ENCODE measurements around the gene SLC5A8.

SLC5A8 gene, protein sequence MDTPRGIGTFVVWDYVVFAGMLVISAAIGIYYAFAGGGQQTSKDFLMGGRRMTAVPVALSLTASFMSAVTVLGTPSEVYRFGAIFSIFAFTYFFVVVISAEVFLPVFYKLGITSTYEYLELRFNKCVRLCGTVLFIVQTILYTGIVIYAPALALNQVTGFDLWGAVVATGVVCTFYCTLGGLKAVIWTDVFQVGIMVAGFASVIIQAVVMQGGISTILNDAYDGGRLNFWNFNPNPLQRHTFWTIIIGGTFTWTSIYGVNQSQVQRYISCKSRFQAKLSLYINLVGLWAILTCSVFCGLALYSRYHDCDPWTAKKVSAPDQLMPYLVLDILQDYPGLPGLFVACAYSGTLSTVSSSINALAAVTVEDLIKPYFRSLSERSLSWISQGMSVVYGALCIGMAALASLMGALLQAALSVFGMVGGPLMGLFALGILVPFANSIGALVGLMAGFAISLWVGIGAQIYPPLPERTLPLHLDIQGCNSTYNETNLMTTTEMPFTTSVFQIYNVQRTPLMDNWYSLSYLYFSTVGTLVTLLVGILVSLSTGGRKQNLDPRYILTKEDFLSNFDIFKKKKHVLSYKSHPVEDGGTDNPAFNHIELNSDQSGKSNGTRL

DNA sequence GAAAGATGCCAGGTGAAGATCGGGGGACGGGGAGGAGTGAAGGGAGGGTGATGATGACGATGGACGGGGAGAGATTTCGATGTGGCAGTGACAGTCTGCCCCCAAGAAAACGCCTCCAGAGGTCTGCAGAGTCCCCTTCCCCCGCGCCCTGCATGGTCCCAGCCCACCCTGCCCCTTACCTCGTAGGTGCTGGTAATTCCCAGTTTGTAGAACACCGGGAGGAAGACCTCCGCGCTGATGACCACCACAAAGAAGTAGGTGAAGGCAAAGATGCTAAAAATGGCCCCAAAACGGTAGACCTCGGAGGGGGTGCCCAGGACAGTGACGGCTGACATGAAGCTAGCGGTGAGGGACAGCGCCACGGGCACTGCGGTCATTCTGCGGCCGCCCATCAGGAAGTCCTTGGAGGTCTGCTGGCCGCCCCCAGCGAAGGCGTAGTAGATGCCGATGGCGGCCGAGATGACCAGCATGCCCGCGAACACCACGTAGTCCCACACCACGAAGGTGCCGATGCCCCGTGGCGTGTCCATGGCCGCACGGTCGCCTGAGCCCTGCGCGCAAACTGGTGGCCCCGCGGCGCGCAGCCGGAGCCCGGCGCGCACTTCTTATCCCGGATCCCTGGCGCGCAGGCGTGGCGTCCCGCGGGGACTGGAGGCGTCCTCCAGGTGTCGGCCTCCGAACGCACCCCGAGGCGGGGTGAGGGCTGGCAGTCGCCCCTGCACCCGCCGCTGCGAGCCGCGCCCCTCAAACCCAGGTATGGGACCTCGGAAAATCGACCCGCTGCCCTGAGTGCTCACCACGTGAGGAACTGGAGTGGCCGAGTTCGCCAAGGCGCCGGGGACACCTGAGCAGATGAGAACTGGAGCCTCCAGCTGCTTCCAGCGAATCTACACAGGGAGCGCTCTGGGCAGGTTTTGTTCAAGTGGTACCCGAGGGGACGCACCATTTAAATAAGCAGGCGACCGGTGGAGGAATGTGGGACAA is at the start of gene SLC5A8:
Gene SLC5A8 (minus strand): TSS at position 920 of the 984 bp plus-strand sequence. CDS start 390 bp downstream, at position 530.
- TF ChIP-seq, protein P1, sequence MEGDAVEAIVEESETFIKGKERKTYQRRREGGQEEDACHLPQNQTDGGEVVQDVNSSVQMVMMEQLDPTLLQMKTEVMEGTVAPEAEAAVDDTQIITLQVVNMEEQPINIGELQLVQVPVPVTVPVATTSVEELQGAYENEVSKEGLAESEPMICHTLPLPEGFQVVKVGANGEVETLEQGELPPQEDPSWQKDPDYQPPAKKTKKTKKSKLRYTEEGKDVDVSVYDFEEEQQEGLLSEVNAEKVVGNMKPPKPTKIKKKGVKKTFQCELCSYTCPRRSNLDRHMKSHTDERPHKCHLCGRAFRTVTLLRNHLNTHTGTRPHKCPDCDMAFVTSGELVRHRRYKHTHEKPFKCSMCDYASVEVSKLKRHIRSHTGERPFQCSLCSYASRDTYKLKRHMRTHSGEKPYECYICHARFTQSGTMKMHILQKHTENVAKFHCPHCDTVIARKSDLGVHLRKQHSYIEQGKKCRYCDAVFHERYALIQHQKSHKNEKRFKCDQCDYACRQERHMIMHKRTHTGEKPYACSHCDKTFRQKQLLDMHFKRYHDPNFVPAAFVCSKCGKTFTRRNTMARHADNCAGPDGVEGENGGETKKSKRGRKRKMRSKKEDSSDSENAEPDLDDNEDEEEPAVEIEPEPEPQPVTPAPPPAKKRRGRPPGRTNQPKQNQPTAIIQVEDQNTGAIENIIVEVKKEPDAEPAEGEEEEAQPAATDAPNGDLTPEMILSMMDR (IDR thresholded peaks at IDR 0.05; ENCODE audit: insufficient read depth, low read length, poor library complexity, severe bottlenecking): no peak
- Histone ChIP-seq H3K36me3 (ENCODE audit: control insufficient read depth, insufficient read depth, low read length) (no peaks in the 10 kb centered on the region), H3K27me3 (replicated peaks; ENCODE audit: control insufficient read depth, insufficient read depth, low read length) (no peaks in the 10 kb centered on the region; the same call in 1 of the 2 replicates), H3K4me3 (replicated peaks; ENCODE audit: low read depth, low read length) (no peak within 1 kb of the TSS)
- no peak for DNase-seq (ENCODE audit: extremely low read depth, insufficient read length)

DNA sequence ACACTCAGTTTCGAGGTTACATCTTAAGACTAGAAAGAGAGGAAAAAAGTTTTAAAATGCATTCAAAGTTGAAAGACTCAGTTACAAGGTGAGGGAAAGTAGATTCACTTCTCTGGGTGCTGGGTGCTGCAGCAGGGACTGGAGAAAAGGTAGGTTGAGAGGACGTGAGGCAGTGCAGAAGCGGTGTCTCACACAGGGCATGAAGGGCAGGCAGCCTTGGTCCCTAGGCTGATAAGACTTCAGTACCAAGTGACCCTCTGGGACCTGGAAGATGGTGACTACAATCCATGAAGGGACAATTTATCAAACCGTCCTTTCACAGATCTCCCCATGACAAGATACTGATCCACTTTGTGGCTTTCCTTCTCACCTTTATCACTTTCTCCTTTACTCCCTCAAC is 47.3 kb upstream of the SLC5A8 start:
- Histone ChIP-seq H3K27me3 (replicated peaks; ENCODE audit: control insufficient read depth, insufficient read depth, low read length) (no peaks in the 10 kb centered on the region), H3K36me3 (ENCODE audit: control insufficient read depth, insufficient read depth, low read length) (no peaks in the 10 kb centered on the region), H3K4me3 (replicated peaks; ENCODE audit: low read depth, low read length) (no peak overlapping the region)
- no peak for DNase-seq (ENCODE audit: extremely low read depth, insufficient read length)
- TF ChIP-seq, protein P1 (IDR thresholded peaks at IDR 0.05; ENCODE audit: insufficient read depth, low read length, poor library complexity, severe bottlenecking): no peak

DNA sequence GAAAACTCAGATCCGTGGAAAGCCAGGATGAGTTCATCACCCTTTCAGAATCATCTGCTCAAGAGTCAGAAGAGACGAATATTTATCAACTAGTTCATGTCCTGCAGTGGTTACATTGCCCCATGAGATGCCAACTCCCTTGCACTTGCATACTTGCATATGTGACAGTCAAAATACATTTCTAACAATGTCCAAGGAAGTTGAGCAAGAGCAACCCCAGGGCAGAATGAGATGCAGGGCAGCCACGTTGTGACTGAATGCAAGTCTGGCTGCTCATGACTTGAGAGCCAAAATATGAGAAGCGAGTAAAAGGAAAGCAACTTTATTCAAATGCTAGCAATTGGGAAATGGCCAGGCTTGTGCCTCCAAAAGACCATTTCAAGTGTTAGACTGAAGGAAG is 46.2 kb upstream of the SLC5A8 start:
- TF ChIP-seq, protein P1 (IDR thresholded peaks at IDR 0.05; ENCODE audit: insufficient read depth, low read length, poor library complexity, severe bottlenecking): no peak
- Histone ChIP-seq H3K4me3 (replicated peaks; ENCODE audit: low read depth, low read length) (no peak overlapping the region), H3K27me3 (replicated peaks; ENCODE audit: control insufficient read depth, insufficient read depth, low read length) (no peaks in the 10 kb centered on the region), H3K36me3 (ENCODE audit: control insufficient read depth, insufficient read depth, low read length) (no peaks in the 10 kb centered on the region)
- no peak for DNase-seq (ENCODE audit: extremely low read depth, insufficient read length)

DNA sequence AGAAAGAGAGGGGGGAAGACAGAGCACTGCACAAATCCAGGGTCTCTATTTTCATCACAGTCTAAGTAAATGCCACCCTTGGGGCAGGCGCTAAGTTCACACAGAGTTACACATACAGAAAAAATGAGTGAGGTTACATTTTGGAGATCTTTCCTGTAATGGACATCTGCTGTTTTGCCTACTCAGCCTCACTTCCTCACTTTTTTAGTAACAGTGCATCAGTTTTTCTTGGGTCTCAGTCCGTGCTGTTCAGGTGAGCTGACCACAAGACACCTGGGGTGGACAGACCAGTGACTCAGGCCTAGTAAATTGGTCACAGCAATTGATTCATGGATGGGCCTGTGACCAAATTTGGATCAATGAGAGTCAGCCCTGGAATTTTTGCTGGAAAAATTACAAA is 33.6 kb upstream of the SLC5A8 start:
- H3K27me3 ChIP-seq (replicated peaks; ENCODE audit: control insufficient read depth, insufficient read depth, low read length): no peaks in the 10 kb centered on the region
- no peak overlapping the region for H3K4me3 ChIP-seq (replicated peaks; ENCODE audit: low read depth, low read length)
- H3K36me3 ChIP-seq (ENCODE audit: control insufficient read depth, insufficient read depth, low read length): no peaks in the 10 kb centered on the region
- no peak for DNase-seq (ENCODE audit: extremely low read depth, insufficient read length)
- TF ChIP-seq, protein P1 (IDR thresholded peaks at IDR 0.05; ENCODE audit: insufficient read depth, low read length, poor library complexity, severe bottlenecking): no peak

GRCh38 chr12:101243074-101243473 is 33.0 kb upstream of the SLC5A8 start:
- Histone ChIP-seq H3K36me3 (ENCODE audit: control insufficient read depth, insufficient read depth, low read length) (no peaks in the 10 kb centered on the region), H3K4me3 (replicated peaks; ENCODE audit: low read depth, low read length) (no peak overlapping the region), H3K27me3 (replicated peaks; ENCODE audit: control insufficient read depth, insufficient read depth, low read length) (no peaks in the 10 kb centered on the region)
- TF ChIP-seq, protein P1 (IDR thresholded peaks at IDR 0.05; ENCODE audit: insufficient read depth, low read length, poor library complexity, severe bottlenecking): no peak
- DNase-seq (ENCODE audit: extremely low read depth, insufficient read length): no peak
